ENCODE results near the gene UGT2B28. TPM values are rescaled to one million over a fixed set of nuclear protein-coding genes. Genes with fewer than 3 reads are reported as not detected.
"Not testable (repeated sequence)": the region's sequence is repeated elsewhere in the genome, so short reads cannot be mapped to it uniquely, and the experiment has no call there.

Gene UGT2B28
- total RNA-seq, 1 donor = not detected

DNA sequence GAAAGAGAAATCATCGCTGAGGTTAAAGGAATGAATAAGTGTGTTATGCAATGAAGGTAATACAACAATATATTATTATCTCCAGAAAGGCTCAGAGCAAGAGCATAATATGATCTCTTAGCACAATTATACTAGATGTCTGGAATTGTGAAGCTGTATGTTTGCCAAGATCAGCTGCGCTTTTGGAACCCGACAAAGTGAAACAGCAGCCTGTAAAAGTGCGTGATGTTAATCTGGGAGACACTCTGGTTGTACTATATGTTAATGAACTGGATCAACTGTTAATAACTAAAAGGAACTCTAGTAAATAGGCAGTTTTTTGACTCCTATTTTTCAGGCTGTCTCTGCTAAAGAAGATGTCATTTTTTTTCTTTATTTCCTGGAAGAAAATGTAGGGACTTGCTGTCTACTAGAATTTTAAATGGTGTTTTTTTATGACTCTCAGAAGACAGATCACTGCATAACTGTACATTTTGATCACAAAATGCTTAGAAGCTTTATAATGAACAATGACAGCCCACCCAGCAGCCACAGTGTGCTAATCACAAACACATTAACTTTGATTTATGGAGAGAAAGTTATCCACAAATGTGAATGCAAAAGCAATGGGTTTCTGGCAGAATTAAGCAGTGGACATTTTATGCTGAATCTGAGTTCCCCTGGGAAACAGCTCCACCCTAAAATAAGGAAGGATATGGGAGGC lies 50.2 kb downstream of the UGT2B28 start:
- Histone ChIP-seq H3K36me3 (ENCODE audit: insufficient read depth, low read length) (no peaks in the 10 kb centered on the region), H3K4me3 (ENCODE audit: insufficient read depth, low read length) (no peak overlapping the region), H2AFZ (ENCODE audit: low read length) (no peak overlapping the region), H3K27ac (ENCODE audit: low read depth, low read length) (no peak overlapping the region), H3K4me2 (ENCODE audit: insufficient read depth, low read length) (no peak overlapping the region), H4K20me1 (ENCODE audit: insufficient read depth, low read length) (no peaks in the 10 kb centered on the region), H3K4me1 (ENCODE audit: insufficient read depth, low read length) (no peaks in the 10 kb centered on the region), H3K27me3 (ENCODE audit: insufficient read depth, low read length) (no peaks in the 10 kb centered on the region), H3K9me3 (ENCODE audit: low read depth, low read length) (no peaks in the 10 kb centered on the region), H3K79me2 (ENCODE audit: insufficient read depth, low read length) (no peaks in the 10 kb centered on the region)
- DNase-seq (ENCODE audit: insufficient read length, low spot score, missing footprints) = no peak
- no peak for TF ChIP-seq CTCF (IDR thresholded peaks at IDR 0.05; ENCODE audit: extremely low read depth, low read depth, low read length)

GRCh38 chr4:69331304-69331703 lies 51.0 kb downstream of the UGT2B28 start:
- DNase-seq (ENCODE audit: insufficient read length, low spot score, missing footprints); H2AFZ ChIP-seq (ENCODE audit: low read length); H3K4me1 ChIP-seq (ENCODE audit: insufficient read depth, low read length); H3K9me3 ChIP-seq (ENCODE audit: low read depth, low read length); H4K20me1 ChIP-seq (ENCODE audit: insufficient read depth, low read length); H3K4me3 ChIP-seq (ENCODE audit: insufficient read depth, low read length); H3K27ac ChIP-seq (ENCODE audit: low read depth, low read length); H3K27me3 ChIP-seq (ENCODE audit: insufficient read depth, low read length); H3K4me2 ChIP-seq (ENCODE audit: insufficient read depth, low read length); H3K79me2 ChIP-seq (ENCODE audit: insufficient read depth, low read length); H3K36me3 ChIP-seq (ENCODE audit: insufficient read depth, low read length): not testable (repeated sequence)

GRCh38 chr4:69335485-69335884 lies 55.2 kb downstream of the UGT2B28 start:
- not testable (repeated sequence) for H4K20me1 ChIP-seq (ENCODE audit: insufficient read depth, low read length); H3K27me3 ChIP-seq (ENCODE audit: insufficient read depth, low read length); H2AFZ ChIP-seq (ENCODE audit: low read length); H3K4me2 ChIP-seq (ENCODE audit: insufficient read depth, low read length); H3K36me3 ChIP-seq (ENCODE audit: insufficient read depth, low read length); H3K79me2 ChIP-seq (ENCODE audit: insufficient read depth, low read length); H3K4me3 ChIP-seq (ENCODE audit: insufficient read depth, low read length); H3K9me3 ChIP-seq (ENCODE audit: low read depth, low read length); DNase-seq (ENCODE audit: insufficient read length, low spot score, missing footprints); H3K27ac ChIP-seq (ENCODE audit: low read depth, low read length); H3K4me1 ChIP-seq (ENCODE audit: insufficient read depth, low read length)

GRCh38 chr4:69343114-69343513 lies 62.8 kb downstream of the UGT2B28 start:
- H3K4me3 ChIP-seq (ENCODE audit: insufficient read depth, low read length); H3K79me2 ChIP-seq (ENCODE audit: insufficient read depth, low read length); H3K27ac ChIP-seq (ENCODE audit: low read depth, low read length); H3K36me3 ChIP-seq (ENCODE audit: insufficient read depth, low read length); H3K4me2 ChIP-seq (ENCODE audit: insufficient read depth, low read length); H2AFZ ChIP-seq (ENCODE audit: low read length); H3K9me3 ChIP-seq (ENCODE audit: low read depth, low read length); H4K20me1 ChIP-seq (ENCODE audit: insufficient read depth, low read length); DNase-seq (ENCODE audit: insufficient read length, low spot score, missing footprints); H3K27me3 ChIP-seq (ENCODE audit: insufficient read depth, low read length); H3K4me1 ChIP-seq (ENCODE audit: insufficient read depth, low read length): not testable (repeated sequence)

DNA sequence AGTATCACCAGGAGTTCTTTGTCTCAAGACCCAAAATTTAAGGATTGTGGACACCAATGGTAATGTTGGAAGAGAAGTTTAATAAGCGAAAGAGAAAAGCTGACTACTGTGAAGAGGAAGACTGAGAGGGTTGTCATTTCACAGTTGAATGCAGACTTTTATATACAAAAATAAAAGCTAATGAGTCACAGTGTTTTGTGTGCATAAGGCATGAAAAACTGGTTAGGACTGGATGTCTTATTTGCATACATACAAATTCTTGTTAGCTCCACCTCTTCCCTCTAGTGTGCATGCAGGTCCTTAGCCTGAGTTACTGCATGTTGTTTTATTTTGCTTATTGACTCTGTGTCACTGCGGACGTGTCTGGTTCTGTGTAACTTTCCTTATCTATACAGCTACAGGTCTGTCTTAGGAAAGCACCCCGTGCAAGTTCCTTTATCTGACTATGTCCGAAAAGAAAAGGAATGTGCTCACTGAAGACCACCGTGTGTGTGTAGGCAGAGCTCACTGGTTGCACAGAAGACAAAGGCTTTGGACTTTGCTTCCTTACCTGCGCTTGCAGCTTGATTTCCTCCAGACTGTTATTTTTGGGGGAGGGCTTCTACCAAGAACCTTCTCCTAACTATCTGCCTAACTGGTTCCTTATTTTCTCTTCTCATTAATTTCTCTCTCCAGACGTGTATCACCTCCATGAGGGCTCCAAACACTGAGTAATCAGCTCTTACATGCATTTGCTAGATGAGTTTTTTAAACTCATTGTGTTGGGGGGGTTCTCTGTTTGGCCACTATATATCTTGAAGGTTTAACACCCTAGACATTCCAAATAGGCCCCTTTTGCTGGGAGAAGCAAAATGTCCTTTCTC lies 63.5 kb downstream of the UGT2B28 start:
- H4K20me1 ChIP-seq (ENCODE audit: insufficient read depth, low read length); H3K79me2 ChIP-seq (ENCODE audit: insufficient read depth, low read length); H3K9me3 ChIP-seq (ENCODE audit: low read depth, low read length); H3K4me2 ChIP-seq (ENCODE audit: insufficient read depth, low read length); H3K27me3 ChIP-seq (ENCODE audit: insufficient read depth, low read length); H3K27ac ChIP-seq (ENCODE audit: low read depth, low read length); H2AFZ ChIP-seq (ENCODE audit: low read length); DNase-seq (ENCODE audit: insufficient read length, low spot score, missing footprints); H3K4me1 ChIP-seq (ENCODE audit: insufficient read depth, low read length); H3K36me3 ChIP-seq (ENCODE audit: insufficient read depth, low read length); H3K4me3 ChIP-seq (ENCODE audit: insufficient read depth, low read length): not testable (repeated sequence)

Other genes starting within 250 kb of the UGT2B28 start
- gene UGT2B7, start 184.0 kb upstream of the UGT2B28 start, total RNA-seq = under 0.01 TPM in 1 of 2 replicates, not detected in the other
- gene UGT2B11, start 65.7 kb upstream of the UGT2B28 start, total RNA-seq = not detected in 2 replicates
- gene UGT2B4, start 215.4 kb downstream of the UGT2B28 start, total RNA-seq = not detected in 2 replicates

All from osteoblast (primary cell).